Measurements from ENCODE around the gene TTC34.
"Not testable (repeated sequence)": the region's sequence is repeated elsewhere in the genome, so short reads cannot be mapped to it uniquely, and the experiment has no call there.

TTC34 gene

GRCh38 chr1:2788506-2789163 lies 12.9 kb downstream of the TTC34 start:
- DNase-seq (ENCODE audit: insufficient read length, low spot score) (no peak), FAIRE-seq (no peak)
- no peak for TF ChIP-seq POLR2A (IDR thresholded peaks at IDR 0.05; ENCODE audit: low read depth, low read length)

- no peak for TF ChIP-seq POLR2A (IDR thresholded peaks at IDR 0.05; ENCODE audit: low read depth, low read length)
- DNase-seq (ENCODE audit: insufficient read length, low spot score): no peak
- no peak for FAIRE-seq
Measured at GRCh38 chr1:2787163-2787911, 14.2 kb downstream of the TTC34 start.

- DNase-seq (ENCODE audit: insufficient read length, low spot score) (no peak), FAIRE-seq (no peak)
- TF ChIP-seq POLR2A (IDR thresholded peaks at IDR 0.05; ENCODE audit: low read depth, low read length): no peak
Measured at GRCh38 chr1:2786329-2787162, 14.9 kb downstream of the TTC34 start.

- FAIRE-seq (no peak), DNase-seq (ENCODE audit: insufficient read length, low spot score) (no peak)
- no peak for TF ChIP-seq POLR2A (IDR thresholded peaks at IDR 0.05; ENCODE audit: low read depth, low read length)
Measured at GRCh38 chr1:2785631-2786328, 15.7 kb downstream of the TTC34 start.

- FAIRE-seq: no peak
- TF ChIP-seq POLR2A (IDR thresholded peaks at IDR 0.05; ENCODE audit: low read depth, low read length): no peak
- DNase-seq (ENCODE audit: insufficient read length, low spot score): no peak
Measured at GRCh38 chr1:2784854-2785630, 16.5 kb downstream of the TTC34 start.

GRCh38 chr1:2783435-2784397 lies 17.8 kb downstream of the TTC34 start:
- FAIRE-seq: no peak
- TF ChIP-seq POLR2A (IDR thresholded peaks at IDR 0.05; ENCODE audit: low read depth, low read length): no peak
- no peak for DNase-seq (ENCODE audit: insufficient read length, low spot score)

GRCh38 chr1:2783069-2783434 lies 18.4 kb downstream of the TTC34 start:
- no peak for FAIRE-seq
- no peak for TF ChIP-seq POLR2A (IDR thresholded peaks at IDR 0.05; ENCODE audit: low read depth, low read length)
- DNase-seq (ENCODE audit: insufficient read length, low spot score): no peak

DNA sequence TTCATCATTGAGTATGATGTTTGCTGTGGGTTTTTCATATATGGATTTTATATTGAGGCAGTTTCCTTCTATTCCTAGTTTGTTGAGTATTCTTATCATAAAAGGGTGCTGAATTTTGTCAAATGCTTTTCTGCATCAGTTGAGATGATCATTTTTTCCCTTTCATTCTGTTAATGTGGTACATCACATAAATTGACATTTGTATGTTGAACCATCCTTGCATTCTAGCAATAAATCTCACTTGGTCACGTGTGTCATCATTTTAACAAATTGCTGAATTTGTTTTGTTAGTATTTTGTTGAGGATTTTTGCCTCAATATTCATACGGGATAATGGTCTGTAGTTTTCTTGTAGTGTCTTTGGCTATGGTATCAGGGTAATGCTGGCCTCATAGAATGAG lies 19.9 kb downstream of the TTC34 start:
- FAIRE-seq (no peak), DNase-seq (ENCODE audit: insufficient read length, low spot score) (no peak)
- TF ChIP-seq POLR2A (IDR thresholded peaks at IDR 0.05; ENCODE audit: low read depth, low read length): no peak

GRCh38 chr1:2778220-2778592 lies 23.3 kb downstream of the TTC34 start:
- FAIRE-seq (no peak), DNase-seq (ENCODE audit: insufficient read length, low spot score) (no peak)

DNA sequence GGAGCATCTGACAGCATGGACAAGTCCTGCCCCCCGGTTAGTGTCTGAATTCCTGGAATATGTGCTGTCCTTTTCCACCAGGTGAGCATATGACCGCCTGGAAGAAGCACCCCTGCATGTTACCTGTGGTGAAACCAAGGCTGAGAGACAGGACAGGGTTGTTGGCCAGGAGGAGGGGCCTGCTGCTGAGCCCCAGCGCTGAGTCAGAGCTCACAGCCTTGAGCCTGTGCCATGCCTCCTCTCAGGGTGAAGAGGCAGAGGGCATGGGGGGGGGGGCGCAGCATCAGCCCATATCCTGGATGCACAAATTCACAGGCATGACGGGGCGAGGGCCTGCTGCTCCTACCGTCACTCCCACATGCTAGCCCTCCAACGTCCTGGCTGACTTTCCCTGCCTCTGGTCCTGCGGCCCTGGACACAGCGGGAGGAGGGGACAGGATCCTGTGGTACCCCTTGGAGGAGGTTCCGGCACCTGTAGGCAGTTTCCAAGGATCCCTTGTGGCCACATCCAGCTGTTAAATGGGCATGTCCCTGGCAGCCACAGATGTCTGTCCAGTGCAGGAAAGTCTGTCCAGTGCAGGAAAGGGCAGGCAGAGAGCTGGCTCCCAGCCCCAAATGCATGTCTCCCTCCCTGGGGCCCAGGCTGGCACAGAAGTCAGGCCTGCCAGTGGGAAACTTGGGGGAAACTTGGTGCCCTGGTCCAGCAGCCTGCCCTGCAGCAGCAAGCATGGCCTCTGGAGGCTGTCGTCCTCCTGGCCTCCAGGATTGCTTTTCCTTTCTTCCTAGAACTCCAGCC lies 23.9 kb downstream of the TTC34 start:
- DNase-seq (ENCODE audit: insufficient read length, low spot score) (no peak), FAIRE-seq (no peak)
- TF ChIP-seq POLR2A (IDR thresholded peaks at IDR 0.05; ENCODE audit: low read depth, low read length): no peak

More at GRCh38 chr1:2778220-2778592, 23.3 kb downstream of the TTC34 start:
- TF ChIP-seq POLR2A (IDR thresholded peaks at IDR 0.05; ENCODE audit: low read depth, low read length): no peak

DNA sequence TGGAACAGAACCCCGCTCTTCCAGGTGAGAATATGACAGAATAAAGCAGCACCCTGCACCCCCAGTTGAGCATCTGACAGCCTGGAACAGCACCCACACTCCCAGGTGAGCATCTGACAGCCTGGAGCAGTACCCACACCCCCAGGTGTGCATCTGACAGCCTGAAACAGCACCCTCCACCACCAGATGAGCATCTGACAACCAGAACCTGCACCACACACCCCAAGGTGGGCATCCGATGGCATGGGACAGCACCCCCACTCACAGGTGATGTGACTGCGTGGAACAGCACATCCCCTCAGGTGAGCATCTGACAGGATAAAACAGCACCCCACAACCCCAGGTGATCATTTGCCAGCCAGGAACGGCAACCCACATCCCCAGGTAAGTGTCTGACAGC lies 26.2 kb downstream of the TTC34 start:
- not testable (repeated sequence) for FAIRE-seq; DNase-seq (ENCODE audit: insufficient read length, low spot score)

- FAIRE-seq; DNase-seq (ENCODE audit: insufficient read length, low spot score): not testable (repeated sequence)
Measured at GRCh38 chr1:2768052-2768451, 33.4 kb downstream of the TTC34 start.

- not testable (repeated sequence) for FAIRE-seq; DNase-seq (ENCODE audit: insufficient read length, low spot score)
Measured at GRCh38 chr1:2759433-2759832, 42.1 kb downstream of the TTC34 start.

GRCh38 chr1:2757519-2757918 lies 44.0 kb downstream of the TTC34 start:
- not testable (repeated sequence) for FAIRE-seq; DNase-seq (ENCODE audit: insufficient read length, low spot score)

DNA sequence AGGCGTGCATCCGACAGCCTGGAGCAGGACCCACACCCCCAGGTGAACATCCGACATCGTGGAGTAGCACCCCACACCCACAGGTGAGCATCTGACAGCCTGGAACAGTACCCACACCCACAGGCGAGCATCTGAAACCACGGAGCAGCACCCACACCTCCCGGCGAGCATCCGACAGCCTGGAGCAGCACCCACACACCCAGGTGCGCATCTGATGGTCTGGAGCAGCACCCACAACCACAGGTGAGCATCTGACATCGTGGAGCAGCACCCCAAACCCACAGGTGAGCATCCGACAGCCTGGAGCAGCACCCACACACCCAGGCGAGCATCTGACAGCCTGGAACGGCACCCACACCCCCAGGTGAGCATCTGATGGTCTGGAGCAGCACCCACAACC lies 46.1 kb downstream of the TTC34 start:
- DNase-seq (ENCODE audit: insufficient read length, low spot score): not testable (repeated sequence)

DNA sequence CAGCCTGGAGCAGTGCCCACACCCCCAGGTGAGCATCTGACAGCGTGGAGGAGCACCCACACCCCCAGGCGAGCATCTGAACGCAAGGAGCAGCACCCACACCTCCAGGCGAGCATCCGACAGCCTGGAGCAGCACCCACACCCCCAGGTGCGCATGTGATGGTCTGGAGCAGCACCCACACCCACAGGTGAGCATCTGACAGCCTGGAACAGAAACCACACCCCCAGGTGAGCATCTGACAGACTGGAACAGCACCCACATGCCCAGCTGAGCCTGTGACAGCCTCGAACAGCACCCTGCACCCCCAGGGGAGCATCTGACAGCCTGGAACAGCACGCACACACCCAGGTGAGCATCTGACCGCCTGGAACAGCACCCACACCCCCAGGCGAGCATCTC lies 46.9 kb downstream of the TTC34 start:
- FAIRE-seq; DNase-seq (ENCODE audit: insufficient read length, low spot score): not testable (repeated sequence)

More for the DNA sequence above, 46.1 kb downstream of the TTC34 start:
- not testable (repeated sequence) for FAIRE-seq

DNA sequence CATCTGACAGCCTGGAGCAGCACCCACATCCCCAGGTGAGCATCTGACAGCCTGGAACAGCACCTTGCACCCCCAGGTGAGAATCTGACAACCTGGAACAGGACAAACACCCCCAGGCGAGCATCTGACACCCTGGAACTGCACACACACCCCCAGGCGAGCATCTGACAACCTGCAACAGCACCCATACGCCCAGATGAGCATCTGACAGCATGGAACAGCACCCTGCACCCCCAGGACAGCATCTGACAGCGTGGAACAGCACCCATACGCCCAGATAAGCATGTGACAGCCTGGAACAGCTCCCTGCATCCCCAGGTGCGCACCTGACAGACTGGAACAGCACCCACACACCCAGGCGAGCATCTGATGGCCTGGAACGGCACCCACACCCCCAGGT lies 49.0 kb downstream of the TTC34 start:
- not testable (repeated sequence) for FAIRE-seq; DNase-seq (ENCODE audit: insufficient read length, low spot score)

Measured in H54 (cell line).